K562 (cell line): Measurements from ENCODE around the gene TANGO6. TPM values are rescaled to one million over a fixed set of nuclear protein-coding genes. Genes with fewer than 3 reads are reported as not detected.

Source experiments
- ATAC-seq: fragments of 200-7000 bp; cut with Tn5 transposase; 3 replicates; pipeline ENCODE4 v1.9.1; 2020; ENCODE audit warnings: moderate library complexity
- BruUV-seq: library from RNA; stranded (reverse); fragments of 400-500 nt; replicated peaks from 2 replicates; lab custom pipeline; 2021; lab: Mats Ljungman, UMichigan
- CTCF ChIA-PET: fragments of 300-600 bp; formaldehyde crosslinking; extraction: SDS; loops from one replicate; lab custom pipeline; 2021; ENCODE audit warnings: low intra/inter-chr PET ratio; lab: Yijun Ruan, JAX
- POLR2A ChIA-PET: fragments of 300-600, 350-650 bp; sonication (Branson Sonifier 250); formaldehyde crosslinking; extraction: SDS; loops from one replicate; lab custom pipeline; 2021; ENCODE audit warnings: antibody characterized with exemption, inconsistent platforms; lab: Yijun Ruan, JAX
- DNase-seq, 4 experiments: peaks; one replicate each; pipeline versions ENCODE4 v3.0.0 to v3.0.0-alpha.2; 2011 to 2018; ENCODE audit warnings: low spot score in 3 of 4, mixed read lengths in 3 of 4; ENCODE audit errors: extremely low read depth in 1 of 4
- FAIRE-seq: peaks from 2 replicates; lab custom pipeline; 2011; peaks lifted over from hg19 to GRCh38; lab: Jason Lieb, UNC
- H2AFZ ChIP-seq: 2 replicates; pipeline ENCODE4 v1.6.0; 2011; ENCODE audit warnings: low read depth, low read length, control low read depth, inconsistent platforms
- H3K27ac ChIP-seq: fragments of 200-600 bp; 3 replicates; pipeline ENCODE4 v1.8.0; 2011; ENCODE audit warnings: low read depth, mild to moderate bottlenecking, control low read depth, inconsistent platforms, low read length, moderate library complexity, mixed read lengths; ENCODE audit errors: extremely low read depth
- H3K27me3 ChIP-seq, 2 experiments: fragments of 300-600 bp in 1 of 2; 2 replicates in 1 of 2; 3 replicates in 1 of 2; pipeline versions ENCODE4 v1.6.0 to v1.8.0; 2011; ENCODE audit warnings: inconsistent platforms in 2 of 2, low read length in 2 of 2, mild to moderate bottlenecking in 1 of 2, mixed read lengths in 1 of 2, moderate library complexity in 1 of 2; ENCODE audit not compliant: control insufficient read depth in 2 of 2, insufficient read depth in 2 of 2
- H3K36me3 ChIP-seq: fragments of 300-600 bp; 3 replicates; pipeline ENCODE4 v1.8.0; 2011; ENCODE audit warnings: mild to moderate bottlenecking, low read length, inconsistent platforms; ENCODE audit not compliant: control insufficient read depth, insufficient read depth
- H3K4me1 ChIP-seq, 2 experiments: fragments of 200-600 bp in 1 of 2; replicated peaks in 1 of 2; 2 replicates in 1 of 2; 3 replicates in 1 of 2; pipeline versions ENCODE4 v1.5.1 to v1.8.0; 2011; ENCODE audit warnings: inconsistent platforms in 2 of 2, low read length in 2 of 2, mild to moderate bottlenecking in 1 of 2, mixed read lengths in 1 of 2, moderate library complexity in 1 of 2; ENCODE audit not compliant: control insufficient read depth in 2 of 2, insufficient read depth in 2 of 2
- H3K4me2 ChIP-seq: 2 replicates; pipeline ENCODE4 v1.6.1; 2011; ENCODE audit warnings: low read length, control low read depth, inconsistent platforms, mixed read lengths; ENCODE audit not compliant: insufficient read depth
- H3K4me3 ChIP-seq: fragments of 200-600 bp; sonication (generic), shearing (Covaris generic); 2 replicates; pipeline ENCODE4 v1.5.1; 2016; ENCODE audit warnings: control low read depth, inconsistent platforms
- H3K79me2 ChIP-seq: fragments of 200-600 bp; 3 replicates; pipeline ENCODE4 v1.8.0; 2011; ENCODE audit warnings: low read length, inconsistent platforms; ENCODE audit not compliant: control insufficient read depth, insufficient read depth
- H3K9ac ChIP-seq, 2 experiments: 2 replicates each; pipeline versions ENCODE4 v1.6.0 to v1.6.1; 2011; ENCODE audit warnings: low read depth in 2 of 2, low read length in 2 of 2, control low read depth in 1 of 2, inconsistent platforms in 1 of 2, mild to moderate bottlenecking in 1 of 2, mixed read lengths in 1 of 2; ENCODE audit not compliant: insufficient read depth in 1 of 2
- H3K9me1 ChIP-seq: one replicate; pipeline ENCODE4 v1.6.0; 2011; ENCODE audit warnings: inconsistent platforms, mild to moderate bottlenecking, low read length, moderate library complexity; ENCODE audit not compliant: control insufficient read depth, insufficient read depth
- H3K9me3 ChIP-seq: replicated peaks from 2 replicates; pipeline ENCODE4 v1.5.1; 2011; ENCODE audit warnings: low read depth, low read length, inconsistent platforms; ENCODE audit not compliant: control insufficient read depth, insufficient read depth
- H4K20me1 ChIP-seq: replicated peaks from 2 replicates; pipeline ENCODE4 v1.6.1; 2011; ENCODE audit warnings: low read length, inconsistent platforms, mixed read lengths; ENCODE audit not compliant: control insufficient read depth, insufficient read depth
- BRCA1 ChIP-seq, 2 experiments: fragments of 450-650 bp in 1 of 2; sonication (generic) in 1 of 2; formaldehyde crosslinking in 1 of 2; IDR thresholded peaks; 2 replicates each; pipeline versions ENCODE4 v1.5.0 to v1.6.1; 2017 to 2020; ENCODE audit warnings: mild to moderate bottlenecking in 1 of 2, missing genetic modification reagents in 1 of 2
- DACH1 ChIP-seq: fragments of 450-650 bp; IDR thresholded peaks from 2 replicates; pipeline ENCODE4 v1.6.1; 2018; ENCODE audit not compliant: partially characterized antibody
- GATAD2A ChIP-seq: fragments of 450-650 bp; IDR thresholded peaks from 2 replicates; pipeline ENCODE4 v1.6.1; 2017
- PCBP1 ChIP-seq: fragments of 200-400 bp; formaldehyde crosslinking; IDR thresholded peaks from 2 replicates; pipeline ENCODE4 v1.6.1; 2018; ENCODE audit warnings: mild to moderate bottlenecking, low read depth, low read length; ENCODE audit not compliant: poor library complexity, severe bottlenecking
- RBBP5 ChIP-seq: fragments of 200-600 bp; sonication (generic); IDR thresholded peaks from 2 replicates; pipeline ENCODE4 v1.6.1; 2012; ENCODE audit warnings: borderline replicate concordance, mild to moderate bottlenecking, low read length, control low read depth, inconsistent platforms; ENCODE audit not compliant: insufficient read depth, poor library complexity, severe bottlenecking
- RCOR1 ChIP-seq, 2 experiments: IDR thresholded peaks; 2 replicates each; pipeline ENCODE4 v1.6.1; 2012; ENCODE audit warnings: low read depth in 2 of 2, low read length in 2 of 2, borderline replicate concordance in 1 of 2, improper control_type of control experiment in 1 of 2
- SMC3 ChIP-seq: conservative IDR thresholded peaks from 2 replicates; pipeline ENCODE4 v1.6.1; 2011; ENCODE audit warnings: low read depth, low read length, improper control_type of control experiment; ENCODE audit not compliant: insufficient read depth
- TOE1 ChIP-seq, 2 experiments: fragments of 450-650 bp in 1 of 2; sonication (generic) in 1 of 2; formaldehyde crosslinking in 1 of 2; IDR thresholded peaks; 2 replicates each; pipeline versions ENCODE4 v1.7.1 to v1.8.0; 2016 to 2022; ENCODE audit warnings: borderline replicate concordance in 2 of 2, mild to moderate bottlenecking in 2 of 2, antibody characterized with exemption in 1 of 2, inconsistent platforms in 1 of 2, low read depth in 1 of 2, missing genetic modification reagents in 1 of 2, moderate library complexity in 1 of 2
- USF1 ChIP-seq: sonication (generic); formaldehyde crosslinking; IDR thresholded peaks from 2 replicates; pipeline ENCODE4 v1.9.0; 2022; ENCODE audit warnings: mild to moderate bottlenecking, missing genetic modification reagents
- ZC3H8 ChIP-seq: fragments of 450-650 bp; IDR thresholded peaks from 2 replicates; pipeline ENCODE4 v1.6.1; 2017
- ZFX ChIP-seq: sonication (generic); formaldehyde crosslinking; IDR thresholded peaks from 2 replicates; pipeline ENCODE4 v1.8.0; 2022; ENCODE audit warnings: mild to moderate bottlenecking, missing genetic modification reagents, moderate library complexity
- ZNF277 ChIP-seq: fragments of 250-450 bp; sonication (Bioruptor Pico); IDR thresholded peaks from 2 replicates; pipeline ENCODE4 v1.8.0; 2022; ENCODE audit warnings: inconsistent platforms, mild to moderate bottlenecking, moderate library complexity, borderline replicate concordance
- WGBS: fragments of 100-300 bp; shearing (Covaris generic); methylation state at CpG from one replicate; pipeline ENCODE4 v1.1.6; 2016; ENCODE audit warnings: low coverage, mixed read lengths; ENCODE audit not compliant: insufficient coverage; ENCODE audit errors: missing lambda C conversion rate; 5-methylcytosine and 5-hydroxymethylcytosine counted together
- in situ Hi-C: fragments of 300-500 bp; cut with MboI; formaldehyde crosslinking; loops from 4 replicates; pipeline ENCODE4 v1.15.0; 2018; ENCODE audit warnings: inconsistent platforms, mixed read lengths
- intact Hi-C: fragments of 100-400 bp; cut with micrococcal nuclease; formaldehyde crosslinking; loops from 2 replicates; pipeline ENCODE4 v1.14.2; 2022
- polyA plus RNA-seq, 8 experiments: library from polyadenylated mRNA; depleted of rRNA in 4 of 8; stranded (reverse) in 5 of 8; unstranded in 3 of 8; fragments of >200 nt; fragmentation: Nextera tagmentation in 2 of 8; fragmentation: Illumina TruSeq in 1 of 8; extraction: Ambion mirVana in 2 of 8; extraction: Trizol in 1 of 8; gene quantifications; 2 replicates each; pipeline versions ENCODE4 v1.2.1 to v1.2.3, GENCODE V29; 2011 to 2014; ENCODE audit warnings: inconsistent platforms in 1 of 8, missing spikeins in 1 of 8
- total RNA-seq, 7 experiments: library from RNA; depleted of rRNA in 6 of 7; stranded (reverse); fragments of >200 nt in 6 of 7; fragmentation: Illumina TruSeq in 2 of 7; extraction: Trizol in 2 of 7; gene quantifications; 2 replicates each; pipeline versions ENCODE4 v1.2.1 to v1.2.3, GENCODE V29; 2011 to 2021; ENCODE audit warnings: low replicate concordance in 1 of 7
- TF ChIP-seq, protein P1 (sequence below), 2 experiments: fragments of 450-650 bp; IDR thresholded peaks; 2 replicates each; pipeline ENCODE4 v1.6.1; 2016
- TF ChIP-seq, protein P2 (sequence below): fragments of 250-450 bp; sonication (Bioruptor Pico); IDR thresholded peaks from 2 replicates; pipeline ENCODE4 v1.4.0; 2020; ENCODE audit warnings: borderline replicate concordance

The TANGO6 gene
- total and polyA plus RNA-seq, 9 of the 15 experiments (the other 6 are each of a cell fraction or from before 2014, with no cell fraction given): 1.6 to 15.2 (median 9.6) TPM

- TF ChIP-seq SMC3: 0 out of 2 replicates have a peak, but pooled peaks have one; percentile 9
- no peak for TF ChIP-seq TOE1 (IDR thresholded peaks at IDR 0.05; ENCODE audit: borderline replicate concordance)
- no peak for TF ChIP-seq TOE1 (CRISPR knock-in tag; IDR thresholded peaks at IDR 0.05; ENCODE audit: borderline replicate concordance, low read depth)
- TF ChIP-seq RBBP5: no peak
- TF ChIP-seq, protein P1, sequence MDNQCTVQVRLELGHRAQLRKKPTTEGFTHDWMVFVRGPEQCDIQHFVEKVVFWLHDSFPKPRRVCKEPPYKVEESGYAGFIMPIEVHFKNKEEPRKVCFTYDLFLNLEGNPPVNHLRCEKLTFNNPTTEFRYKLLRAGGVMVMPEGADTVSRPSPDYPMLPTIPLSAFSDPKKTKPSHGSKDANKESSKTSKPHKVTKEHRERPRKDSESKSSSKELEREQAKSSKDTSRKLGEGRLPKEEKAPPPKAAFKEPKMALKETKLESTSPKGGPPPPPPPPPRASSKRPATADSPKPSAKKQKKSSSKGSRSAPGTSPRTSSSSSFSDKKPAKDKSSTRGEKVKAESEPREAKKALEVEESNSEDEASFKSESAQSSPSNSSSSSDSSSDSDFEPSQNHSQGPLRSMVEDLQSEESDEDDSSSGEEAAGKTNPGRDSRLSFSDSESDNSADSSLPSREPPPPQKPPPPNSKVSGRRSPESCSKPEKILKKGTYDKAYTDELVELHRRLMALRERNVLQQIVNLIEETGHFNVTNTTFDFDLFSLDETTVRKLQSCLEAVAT (IDR thresholded peaks at IDR 0.05): peak in 1 of 2 experiments; percentile 53; a peak in 1 of 4 replicates
Measured at GRCh38 chr16:68972720-68973119, 129.4 kb downstream of the TANGO6 start (continued).

GRCh38 chr16:68973611-68974120 lies 130.3 kb downstream of the TANGO6 start:
- Histone ChIP-seq H3K27ac (no peak overlapping the region), H3K4me1 (peaks cover 3 to 11% of the 10 kb centered on the region in 2 experiments; a peak in 3 of 5 replicates), H3K9me1 (no peaks in the 10 kb centered on the region), H3K9me3 (no peaks in the 10 kb centered on the region), H3K36me3 (peaks cover 4% of the 10 kb centered on the region; the same call in 1 of the 3 replicates), H3K9ac (no peak overlapping the region; a peak in 1 of 4 replicates), H3K4me3 (no peak overlapping the region), H2AFZ (no peak overlapping the region), H3K4me2 (no peak overlapping the region), H4K20me1 (no peaks in the 10 kb centered on the region), H3K27me3 (no peaks in the 10 kb centered on the region), H3K79me2 (no peaks in the 10 kb centered on the region)
- in situ Hi-C loops: no loop called here
- BruUV-seq: no TSS peak
- FAIRE-seq (no peak), DNase-seq (no peak), ATAC-seq (peak; percentile 54; the same call in 1 of the 3 replicates)
- intact Hi-C loops: no loop called here
- WGBS: 53% methylated on average over 7 of the region's 7 CpGs
- CTCF ChIA-PET: interaction anchor here (1.0 kb wide), 1 partner anchor 131 kb away, joined by 5 read pairs; the partner anchor contains the start of gene HAS3
- POLR2A ChIA-PET: no interaction called here
- no peak for TF ChIP-seq BRCA1 (IDR thresholded peaks at IDR 0.05)
- TF ChIP-seq BRCA1 (CRISPR knock-in tag; IDR thresholded peaks at IDR 0.05): no peak
- TF ChIP-seq ZC3H8: no peak
- no peak for TF ChIP-seq ZFX (CRISPR knock-in tag)
- no peak for TF ChIP-seq USF1 (CRISPR knock-in tag)
- TF ChIP-seq ZNF277 (CRISPR knock-in tag): no peak
- no peak for TF ChIP-seq GATAD2A
- TF ChIP-seq DACH1: no peak
- TF ChIP-seq PCBP1: no peak
- TF ChIP-seq, protein P2, sequence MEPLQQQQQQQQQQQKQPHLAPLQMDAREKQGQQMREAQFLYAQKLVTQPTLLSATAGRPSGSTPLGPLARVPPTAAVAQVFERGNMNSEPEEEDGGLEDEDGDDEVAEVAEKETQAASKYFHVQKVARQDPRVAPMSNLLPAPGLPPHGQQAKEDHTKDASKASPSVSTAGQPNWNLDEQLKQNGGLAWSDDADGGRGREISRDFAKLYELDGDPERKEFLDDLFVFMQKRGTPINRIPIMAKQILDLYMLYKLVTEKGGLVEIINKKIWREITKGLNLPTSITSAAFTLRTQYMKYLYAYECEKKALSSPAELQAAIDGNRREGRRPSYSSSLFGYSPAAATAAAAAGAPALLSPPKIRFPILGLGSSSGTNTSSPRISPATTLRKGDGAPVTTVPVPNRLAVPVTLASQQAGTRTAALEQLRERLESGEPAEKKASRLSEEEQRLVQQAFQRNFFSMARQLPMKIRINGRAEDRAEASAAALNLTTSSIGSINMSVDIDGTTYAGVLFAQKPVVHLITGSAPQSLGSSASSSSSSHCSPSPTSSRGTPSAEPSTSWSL (CRISPR knock-in tag): no peak
- TF ChIP-seq RCOR1 (IDR thresholded peaks at IDR 0.05; ENCODE audit: borderline replicate concordance in 1 of 2, low read depth in 2 of 2, low read length in 2 of 2): no peak
